HFFc6 (cell line): ENCODE measurements around the gene LMCD1. TPM values are rescaled to one million over a fixed set of nuclear protein-coding genes. Genes with fewer than 3 reads are reported as not detected.

Experiments used
- DNase-seq: peaks from one replicate; pipeline ENCODE4 v3.0.0-alpha.2; 2018
- H3K27ac Mint-ChIP-seq: 2 replicates; pipeline ENCODE4 v1.8.0; 2020; ENCODE audit warnings: mild to moderate bottlenecking, mixed read lengths
- H3K27me3 Mint-ChIP-seq: 2 replicates; pipeline ENCODE4 v1.8.0; 2021; ENCODE audit warnings: mild to moderate bottlenecking, moderate library complexity, mixed read lengths; ENCODE audit not compliant: insufficient read depth
- H3K36me3 Mint-ChIP-seq: 2 replicates; pipeline ENCODE4 v1.8.0; 2021; ENCODE audit warnings: low read depth, mixed read lengths
- H3K4me1 Mint-ChIP-seq: 2 replicates; pipeline ENCODE4 v1.8.0; 2020; ENCODE audit warnings: low read depth, mixed read lengths
- H3K4me3 Mint-ChIP-seq: 2 replicates; pipeline ENCODE4 v1.8.0; 2020; ENCODE audit warnings: mild to moderate bottlenecking, moderate library complexity, mixed read lengths
- H3K9me3 Mint-ChIP-seq: 2 replicates; pipeline ENCODE4 v1.8.0; 2020; ENCODE audit warnings: mild to moderate bottlenecking, mixed read lengths
- CTCF ChIP-seq: fragments of 200-600 bp; sonication (generic); IDR thresholded peaks from 2 replicates; pipeline ENCODE4 v1.5.0; 2021; ENCODE audit warnings: antibody characterized with exemption, mild to moderate bottlenecking
- total RNA-seq, 6 experiments: library from RNA; stranded (reverse); fragmentation: NEBNext Ultra II Directional; extraction: Animal tissue kit (Norgen Biotek cat#: 25700); gene quantifications; 2 replicates in 1 of 6; 3 replicates in 5 of 6; pipeline ENCODE4 v1.2.3, GENCODE V29; 2021

LMCD1 gene
- total RNA-seq, 6 experiments from 2014 or later, result 20.1 to 50.6 (median 23.3) TPM

- no peak for TF ChIP-seq CTCF
- no peaks in the 10 kb centered on the region for H3K9me3 Mint-ChIP-seq
- peaks cover 5% of the 10 kb centered on the region; the same call in 1 of the 2 replicates for H3K36me3 Mint-ChIP-seq
- no peak overlapping the region for H3K27ac Mint-ChIP-seq
- DNase-seq, result no peak
- H3K27me3 Mint-ChIP-seq, result peaks cover 4% of the 10 kb centered on the region; the same call in 1 of the 2 replicates
- peaks cover 30% of the 10 kb centered on the region for H3K4me1 Mint-ChIP-seq
- no peak overlapping the region for H3K4me3 Mint-ChIP-seq
These were observed 37.0 kb upstream of the LMCD1 start for GRCh38 chr3:8464668-8465067.

- DNase-seq, result no peak
- no peak overlapping the region for H3K27ac Mint-ChIP-seq
- TF ChIP-seq CTCF, result no peak
- H3K4me3 Mint-ChIP-seq, result no peak overlapping the region
- no peaks in the 10 kb centered on the region for H3K9me3 Mint-ChIP-seq
- H3K27me3 Mint-ChIP-seq, result peaks cover 4% of the 10 kb centered on the region; the same call in 1 of the 2 replicates
- peaks cover 5% of the 10 kb centered on the region; the same call in 1 of the 2 replicates for H3K36me3 Mint-ChIP-seq
- H3K4me1 Mint-ChIP-seq, result peaks cover 16% of the 10 kb centered on the region
These were observed 35.1 kb upstream of the LMCD1 start for GRCh38 chr3:8466526-8466925.

GRCh38 chr3:8470801-8471200, 30.8 kb upstream of the LMCD1 start:
- no peak overlapping the region for H3K4me3 Mint-ChIP-seq
- no peak for TF ChIP-seq CTCF
- peaks cover 7% of the 10 kb centered on the region for H3K4me1 Mint-ChIP-seq
- no peak overlapping the region for H3K27ac Mint-ChIP-seq
- H3K36me3 Mint-ChIP-seq, result no peaks in the 10 kb centered on the region
- H3K27me3 Mint-ChIP-seq, result peaks cover 4% of the 10 kb centered on the region
- DNase-seq, result no peak
- no peaks in the 10 kb centered on the region for H3K9me3 Mint-ChIP-seq

GRCh38 chr3:8472549-8472948, 29.1 kb upstream of the LMCD1 start:
- no peak for DNase-seq
- no peak for TF ChIP-seq CTCF
- no peaks in the 10 kb centered on the region for H3K9me3 Mint-ChIP-seq
- no peak overlapping the region for H3K4me3 Mint-ChIP-seq
- peaks cover 4% of the 10 kb centered on the region for H3K27me3 Mint-ChIP-seq
- no peaks in the 10 kb centered on the region for H3K36me3 Mint-ChIP-seq
- no peak overlapping the region for H3K27ac Mint-ChIP-seq
- H3K4me1 Mint-ChIP-seq, result peaks cover 7% of the 10 kb centered on the region

GRCh38 chr3:8473029-8473428, 28.6 kb upstream of the LMCD1 start:
- no peak for DNase-seq
- Mint-ChIP-seq H3K4me1 (peaks cover 5% of the 10 kb centered on the region), H3K27me3 (peaks cover 4% of the 10 kb centered on the region), H3K36me3 (no peaks in the 10 kb centered on the region), H3K9me3 (no peaks in the 10 kb centered on the region), H3K4me3 (no peak overlapping the region), H3K27ac (no peak overlapping the region)
- TF ChIP-seq CTCF, result no peak

- no peak for DNase-seq
- H3K27me3 Mint-ChIP-seq, result no peaks in the 10 kb centered on the region; the same call in none of the 2 replicates
- TF ChIP-seq CTCF, result no peak
- H3K4me1 Mint-ChIP-seq, result no peaks in the 10 kb centered on the region
- no peaks in the 10 kb centered on the region for H3K36me3 Mint-ChIP-seq
- H3K27ac Mint-ChIP-seq, result no peak overlapping the region
- H3K9me3 Mint-ChIP-seq, result no peaks in the 10 kb centered on the region
- H3K4me3 Mint-ChIP-seq, result no peak overlapping the region
These were observed 27.6 kb upstream of the LMCD1 start for GRCh38 chr3:8473990-8474389.
